ENCODE data around the gene ATP8A2.

DNA sequence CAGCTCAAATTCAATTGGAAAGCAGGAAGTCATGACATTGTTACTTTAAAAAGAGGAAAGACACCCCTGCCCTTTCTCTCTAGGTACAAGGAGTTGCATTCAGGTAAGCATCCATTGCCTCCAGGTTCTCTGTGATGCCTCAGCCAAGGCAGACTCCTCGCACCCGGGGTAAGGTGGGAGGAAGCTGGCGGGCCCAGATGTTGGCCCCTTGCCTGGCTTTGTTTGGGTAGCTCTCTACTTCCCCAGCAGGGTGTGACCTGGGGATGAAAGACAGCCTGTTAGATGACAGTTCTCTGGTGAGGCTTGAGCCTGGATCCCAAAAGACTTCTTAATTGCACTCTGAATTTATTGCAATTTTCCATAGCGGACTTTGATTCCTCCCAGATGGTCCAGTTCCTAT, 654.4 kb downstream of the ATP8A2 start:
- TF ChIP-seq, protein P1, sequence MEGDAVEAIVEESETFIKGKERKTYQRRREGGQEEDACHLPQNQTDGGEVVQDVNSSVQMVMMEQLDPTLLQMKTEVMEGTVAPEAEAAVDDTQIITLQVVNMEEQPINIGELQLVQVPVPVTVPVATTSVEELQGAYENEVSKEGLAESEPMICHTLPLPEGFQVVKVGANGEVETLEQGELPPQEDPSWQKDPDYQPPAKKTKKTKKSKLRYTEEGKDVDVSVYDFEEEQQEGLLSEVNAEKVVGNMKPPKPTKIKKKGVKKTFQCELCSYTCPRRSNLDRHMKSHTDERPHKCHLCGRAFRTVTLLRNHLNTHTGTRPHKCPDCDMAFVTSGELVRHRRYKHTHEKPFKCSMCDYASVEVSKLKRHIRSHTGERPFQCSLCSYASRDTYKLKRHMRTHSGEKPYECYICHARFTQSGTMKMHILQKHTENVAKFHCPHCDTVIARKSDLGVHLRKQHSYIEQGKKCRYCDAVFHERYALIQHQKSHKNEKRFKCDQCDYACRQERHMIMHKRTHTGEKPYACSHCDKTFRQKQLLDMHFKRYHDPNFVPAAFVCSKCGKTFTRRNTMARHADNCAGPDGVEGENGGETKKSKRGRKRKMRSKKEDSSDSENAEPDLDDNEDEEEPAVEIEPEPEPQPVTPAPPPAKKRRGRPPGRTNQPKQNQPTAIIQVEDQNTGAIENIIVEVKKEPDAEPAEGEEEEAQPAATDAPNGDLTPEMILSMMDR (IDR thresholded peaks at IDR 0.05), result no peak
- no peak for TF ChIP-seq POLR2A (IDR thresholded peaks at IDR 0.05)

Data from heart left ventricle (tissue), 13 donors.